OCI-LY3 (cell line): Measurements from ENCODE around the gene GNA12.

ENCODE experiments used
- EZH2phosphoT487 ChIP-seq: fragments of 200-600 bp; shearing (Covaris generic); IDR thresholded peaks from 2 replicates; pipeline ENCODE4 v1.6.1; 2018; ENCODE audit warnings: antibody characterized with exemption, mixed run types, low read depth
- TF ChIP-seq, protein P1 (sequence below): fragments of 200-600, 300-600 bp; sonication (generic); IDR thresholded peaks from 2 replicates; pipeline ENCODE4 v1.5.1; 2014; ENCODE audit warnings: antibody characterized with exemption, low read length, low read depth

DNA sequence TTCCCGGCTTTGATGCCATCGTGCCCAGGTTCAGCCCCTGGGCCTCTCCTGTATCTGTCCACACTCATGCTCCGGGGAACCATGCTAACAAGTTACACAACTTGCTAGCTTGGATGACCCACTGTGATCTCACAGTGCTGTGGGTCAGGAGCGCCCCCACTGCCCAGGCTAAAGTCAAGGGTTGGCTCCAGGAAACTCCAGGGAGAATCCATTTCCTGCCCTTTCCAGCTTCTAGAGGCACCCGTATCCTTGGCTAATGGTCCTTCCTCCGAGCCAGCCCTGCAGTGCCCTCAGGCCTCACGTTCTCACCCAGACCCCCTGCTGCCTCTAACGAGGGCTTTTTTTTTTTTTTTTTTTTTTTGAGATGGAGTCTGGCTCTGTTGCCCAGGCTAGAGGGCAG is 136.6 kb downstream of the GNA12 start:
- TF ChIP-seq, protein P1, sequence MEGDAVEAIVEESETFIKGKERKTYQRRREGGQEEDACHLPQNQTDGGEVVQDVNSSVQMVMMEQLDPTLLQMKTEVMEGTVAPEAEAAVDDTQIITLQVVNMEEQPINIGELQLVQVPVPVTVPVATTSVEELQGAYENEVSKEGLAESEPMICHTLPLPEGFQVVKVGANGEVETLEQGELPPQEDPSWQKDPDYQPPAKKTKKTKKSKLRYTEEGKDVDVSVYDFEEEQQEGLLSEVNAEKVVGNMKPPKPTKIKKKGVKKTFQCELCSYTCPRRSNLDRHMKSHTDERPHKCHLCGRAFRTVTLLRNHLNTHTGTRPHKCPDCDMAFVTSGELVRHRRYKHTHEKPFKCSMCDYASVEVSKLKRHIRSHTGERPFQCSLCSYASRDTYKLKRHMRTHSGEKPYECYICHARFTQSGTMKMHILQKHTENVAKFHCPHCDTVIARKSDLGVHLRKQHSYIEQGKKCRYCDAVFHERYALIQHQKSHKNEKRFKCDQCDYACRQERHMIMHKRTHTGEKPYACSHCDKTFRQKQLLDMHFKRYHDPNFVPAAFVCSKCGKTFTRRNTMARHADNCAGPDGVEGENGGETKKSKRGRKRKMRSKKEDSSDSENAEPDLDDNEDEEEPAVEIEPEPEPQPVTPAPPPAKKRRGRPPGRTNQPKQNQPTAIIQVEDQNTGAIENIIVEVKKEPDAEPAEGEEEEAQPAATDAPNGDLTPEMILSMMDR = no peak
- TF ChIP-seq EZH2phosphoT487 = no peak
